ENCODE results near the gene CASP7.

- no peak for TF ChIP-seq EZH2phosphoT487 (IDR thresholded peaks at IDR 0.05; ENCODE audit: borderline replicate concordance, low read depth, low read length)
- no peak for TF ChIP-seq CTCF (conservative IDR thresholded peaks at IDR 0.05; ENCODE audit: low read length)
These were observed 15.8 kb upstream of the CASP7 start, which contains the start of gene NRAP for GRCh38 chr10:113663908-113664307.
